Mammary epithelial cell (primary cell): Measurements from ENCODE around the gene OBP2B.

Source experiments
- CTCF ChIP-seq, 2 donors: IDR thresholded peaks in 1 of 2; conservative IDR thresholded peaks in 1 of 2; 2 replicates each; pipeline ENCODE4 v1.5.1; 2011 to 2012; ENCODE audit warnings: inconsistent platforms in 2 of 2, low read length in 2 of 2, mild to moderate bottlenecking in 2 of 2, control low read depth in 1 of 2, low read depth in 1 of 2; ENCODE audit not compliant: insufficient read depth in 1 of 2; ENCODE audit errors: extremely low read depth in 1 of 2
- EZH2 ChIP-seq: IDR thresholded peaks from 2 replicates; pipeline ENCODE4 v1.6.1; 2012; ENCODE audit warnings: low read length, inconsistent platforms, borderline replicate concordance

GRCh38 chr9:133242991-133243390 is 33.9 kb upstream of the OBP2B start:
- TF ChIP-seq EZH2 (no peak), CTCF (conservative IDR thresholded peaks at IDR 0.05 in 1 of 2, IDR thresholded peaks at IDR 0.05 in 1 of 2; ENCODE audit: extremely low read depth in 1 of 2, insufficient read depth in 1 of 2, low read depth in 1 of 2, low read length in 2 of 2) (no peak)
